ENCODE results near the gene STON2.

- TF ChIP-seq CTCF (IDR thresholded peaks at IDR 0.05): no peak
- TF ChIP-seq POLR2A (IDR thresholded peaks at IDR 0.05): no peak
Measured at GRCh38 chr14:81311778-81312177, 88.3 kb downstream of the STON2 start.

All from uterus (tissue), 2 donors.